ENCODE data around the gene TMEM119.

DNA sequence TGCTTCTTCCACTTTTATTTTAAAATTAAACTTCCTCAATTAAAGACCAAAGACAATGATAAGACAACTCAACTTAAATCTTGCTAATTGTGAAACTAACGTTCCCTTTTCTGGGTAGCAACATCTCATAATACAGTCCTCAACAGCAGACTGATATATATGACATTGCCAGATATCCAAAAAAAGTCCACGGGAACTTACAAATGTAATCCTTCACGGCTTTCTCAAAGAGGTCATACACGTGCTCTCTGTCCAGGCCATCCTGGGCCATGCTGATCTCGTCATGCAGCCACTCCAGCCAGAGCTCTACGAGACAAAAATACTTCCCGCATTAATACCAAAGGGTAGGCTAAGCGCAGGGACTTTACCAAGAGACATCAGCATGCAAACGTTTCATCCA, 50.2 kb downstream of the TMEM119 start:
- TF ChIP-seq EZH2 (IDR thresholded peaks at IDR 0.05; ENCODE audit: insufficient read depth, poor library complexity, severe bottlenecking) (no peak), EZH2phosphoT487 (IDR thresholded peaks at IDR 0.05; ENCODE audit: insufficient read depth, low read depth) (no peak)

Measured in GM23248 (cell line).